GM12878 (cell line): Measurements from ENCODE around the gene CSK.

Experiments used
- CTCF ChIP-seq, 3 experiments: IDR thresholded peaks in 2 of 3; conservative IDR thresholded peaks in 1 of 3; 2 replicates each; pipeline ENCODE4 v1.5.1; 2011; ENCODE audit warnings: low read depth in 3 of 3, low read length in 3 of 3, mild to moderate bottlenecking in 3 of 3, control low read depth in 2 of 3, moderate library complexity in 2 of 3, inconsistent platforms in 1 of 3, mixed read lengths in 1 of 3; ENCODE audit not compliant: control insufficient read depth in 2 of 3, insufficient read depth in 1 of 3; ENCODE audit errors: extremely low read depth in 1 of 3
- EZH2 ChIP-seq: IDR thresholded peaks from 2 replicates; pipeline ENCODE4 v1.6.1; 2012; ENCODE audit warnings: low read depth, mild to moderate bottlenecking, control low read depth, inconsistent platforms, low read length, borderline replicate concordance; ENCODE audit not compliant: control insufficient read depth
- IKZF1 ChIP-seq: fragments of 450-650 bp; conservative IDR thresholded peaks from 2 replicates; pipeline ENCODE4 v1.6.1; 2017; ENCODE audit warnings: antibody characterized with exemption, mild to moderate bottlenecking
- MEF2B ChIP-seq: fragments of 450-650 bp; IDR thresholded peaks from 2 replicates; pipeline ENCODE4 v1.6.1; 2018; ENCODE audit warnings: mild to moderate bottlenecking, moderate library complexity; ENCODE audit not compliant: partially characterized antibody, poor library complexity, severe bottlenecking
- RAD21 ChIP-seq: IDR thresholded peaks from 2 replicates; pipeline ENCODE4 v1.6.1; 2011; ENCODE audit warnings: mild to moderate bottlenecking, low read depth, low read length, moderate library complexity; ENCODE audit not compliant: insufficient read depth
- SUZ12 ChIP-seq: fragments of 200-600 bp; sonication (generic); IDR thresholded peaks from one replicate; pipeline ENCODE4 v1.6.1; 2018; ENCODE audit warnings: antibody characterized with exemption, mild to moderate bottlenecking; ENCODE audit not compliant: unreplicated experiment
- TF ChIP-seq, protein P1 (sequence below): fragments of 450-650 bp; IDR thresholded peaks from 2 replicates; pipeline ENCODE4 v1.6.1; 2017; ENCODE audit warnings: mild to moderate bottlenecking, moderate library complexity
- TF ChIP-seq, protein P2 (sequence below): IDR thresholded peaks from 2 replicates; pipeline ENCODE4 v1.6.1; 2011; ENCODE audit warnings: borderline replicate concordance, low read depth, mild to moderate bottlenecking, moderate library complexity, low read length; ENCODE audit not compliant: insufficient read depth, poor library complexity, severe bottlenecking

- TF ChIP-seq IKZF1 (no peak), MEF2B (no peak), SUZ12 (no peak), EZH2 (no peak), CTCF (IDR thresholded peaks at IDR 0.05 in 2 of 3, conservative IDR thresholded peaks at IDR 0.05 in 1 of 3; ENCODE audit: control insufficient read depth in 2 of 3, extremely low read depth in 1 of 3, insufficient read depth in 1 of 3, low read depth in 3 of 3, low read length in 3 of 3) (no peak), RAD21 (no peak)
- TF ChIP-seq, protein P1, sequence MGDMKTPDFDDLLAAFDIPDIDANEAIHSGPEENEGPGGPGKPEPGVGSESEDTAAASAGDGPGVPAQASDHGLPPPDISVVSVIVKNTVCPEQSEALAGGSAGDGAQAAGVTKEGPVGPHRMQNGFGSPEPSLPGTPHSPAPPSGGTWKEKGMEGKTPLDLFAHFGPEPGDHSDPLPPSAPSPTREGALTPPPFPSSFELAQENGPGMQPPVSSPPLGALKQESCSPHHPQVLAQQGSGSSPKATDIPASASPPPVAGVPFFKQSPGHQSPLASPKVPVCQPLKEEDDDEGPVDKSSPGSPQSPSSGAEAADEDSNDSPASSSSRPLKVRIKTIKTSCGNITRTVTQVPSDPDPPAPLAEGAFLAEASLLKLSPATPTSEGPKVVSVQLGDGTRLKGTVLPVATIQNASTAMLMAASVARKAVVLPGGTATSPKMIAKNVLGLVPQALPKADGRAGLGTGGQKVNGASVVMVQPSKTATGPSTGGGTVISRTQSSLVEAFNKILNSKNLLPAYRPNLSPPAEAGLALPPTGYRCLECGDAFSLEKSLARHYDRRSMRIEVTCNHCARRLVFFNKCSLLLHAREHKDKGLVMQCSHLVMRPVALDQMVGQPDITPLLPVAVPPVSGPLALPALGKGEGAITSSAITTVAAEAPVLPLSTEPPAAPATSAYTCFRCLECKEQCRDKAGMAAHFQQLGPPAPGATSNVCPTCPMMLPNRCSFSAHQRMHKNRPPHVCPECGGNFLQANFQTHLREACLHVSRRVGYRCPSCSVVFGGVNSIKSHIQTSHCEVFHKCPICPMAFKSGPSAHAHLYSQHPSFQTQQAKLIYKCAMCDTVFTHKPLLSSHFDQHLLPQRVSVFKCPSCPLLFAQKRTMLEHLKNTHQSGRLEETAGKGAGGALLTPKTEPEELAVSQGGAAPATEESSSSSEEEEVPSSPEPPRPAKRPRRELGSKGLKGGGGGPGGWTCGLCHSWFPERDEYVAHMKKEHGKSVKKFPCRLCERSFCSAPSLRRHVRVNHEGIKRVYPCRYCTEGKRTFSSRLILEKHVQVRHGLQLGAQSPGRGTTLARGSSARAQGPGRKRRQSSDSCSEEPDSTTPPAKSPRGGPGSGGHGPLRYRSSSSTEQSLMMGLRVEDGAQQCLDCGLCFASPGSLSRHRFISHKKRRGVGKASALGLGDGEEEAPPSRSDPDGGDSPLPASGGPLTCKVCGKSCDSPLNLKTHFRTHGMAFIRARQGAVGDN, result no peak
- TF ChIP-seq, protein P2, sequence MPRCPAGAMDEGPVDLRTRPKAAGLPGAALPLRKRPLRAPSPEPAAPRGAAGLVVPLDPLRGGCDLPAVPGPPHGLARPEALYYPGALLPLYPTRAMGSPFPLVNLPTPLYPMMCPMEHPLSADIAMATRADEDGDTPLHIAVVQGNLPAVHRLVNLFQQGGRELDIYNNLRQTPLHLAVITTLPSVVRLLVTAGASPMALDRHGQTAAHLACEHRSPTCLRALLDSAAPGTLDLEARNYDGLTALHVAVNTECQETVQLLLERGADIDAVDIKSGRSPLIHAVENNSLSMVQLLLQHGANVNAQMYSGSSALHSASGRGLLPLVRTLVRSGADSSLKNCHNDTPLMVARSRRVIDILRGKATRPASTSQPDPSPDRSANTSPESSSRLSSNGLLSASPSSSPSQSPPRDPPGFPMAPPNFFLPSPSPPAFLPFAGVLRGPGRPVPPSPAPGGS, result no peak
Measured at GRCh38 chr15:74815121-74815934, 33.4 kb downstream of the CSK start.
